ENCODE measurements around the gene PARVA. TPM values are rescaled to one million over a fixed set of nuclear protein-coding genes. Genes with fewer than 3 reads are reported as not detected.

PARVA gene
- total and polyA plus RNA-seq, 4 donors, result 3.1 to 11.7 (median 11.2) TPM

- TF ChIP-seq FOXA2 (IDR thresholded peaks at IDR 0.05) (no peak), CTCF (IDR thresholded peaks at IDR 0.05; ENCODE audit: low read depth, low read length, missing input control) (no peak), HNF4G (IDR thresholded peaks at IDR 0.05) (no peak)
Measured at GRCh38 chr11:12372111-12372510, 5.3 kb upstream of the PARVA start (continued).

- H3K9ac ChIP-seq (ENCODE audit: low read depth in 1 of 2, low read length in 2 of 2), result no peak overlapping the region
- H3K27me3 ChIP-seq (ENCODE audit: control insufficient read depth in 4 of 4, insufficient read depth in 4 of 4, low read length in 3 of 4), result no peaks in the 10 kb centered on the region
- no peaks in the 10 kb centered on the region for H3K9me3 ChIP-seq (ENCODE audit: control insufficient read depth in 4 of 4, low read length in 3 of 4)
- 80% methylated on average over 7 of the region's 7 CpGs for whole genome bisulfite sequencing
- no peak overlapping the region for H3K4me3 ChIP-seq (ENCODE audit: low read depth in 1 of 3, low read length in 3 of 3)
- no peak for DNase-seq (ENCODE audit: low spot score)
- TF ChIP-seq GABPA (IDR thresholded peaks at IDR 0.05 in 1 of 2, conservative IDR thresholded peaks at IDR 0.05 in 1 of 2) (no peak), SP1 (IDR thresholded peaks at IDR 0.05) (no peak), REST (IDR thresholded peaks at IDR 0.05) (no peak)
- H3K36me3 ChIP-seq (ENCODE audit: control insufficient read depth in 4 of 4, insufficient read depth in 3 of 4, low read depth in 1 of 4, low read length in 3 of 4), result no peaks in the 10 kb centered on the region
- peaks cover 0 to 10% (median 1%) of the 10 kb centered on the region in 4 donors for H3K4me1 ChIP-seq (ENCODE audit: control insufficient read depth in 4 of 4, insufficient read depth in 4 of 4, low read length in 3 of 4)
- H3K27ac ChIP-seq (ENCODE audit: low read depth in 1 of 2, low read length in 2 of 2), result no peak overlapping the region
Measured at GRCh38 chr11:12375720-12376119, 1.7 kb upstream of the PARVA start.

- Histone ChIP-seq H3K27ac (ENCODE audit: low read depth in 1 of 2, low read length in 2 of 2) (peak overlapping the region; percentile 91 to 93), H3K4me1 (ENCODE audit: control insufficient read depth in 4 of 4, insufficient read depth in 4 of 4, low read length in 3 of 4) (peaks cover 0 to 10% (median 1%) of the 10 kb centered on the region in 4 donors), H3K36me3 (ENCODE audit: control insufficient read depth in 4 of 4, insufficient read depth in 3 of 4, low read depth in 1 of 4, low read length in 3 of 4) (peaks cover 0 to 4% (median 0%) of the 10 kb centered on the region in 4 donors), H3K9me3 (ENCODE audit: control insufficient read depth in 4 of 4, low read length in 3 of 4) (no peaks in the 10 kb centered on the region), H3K9ac (ENCODE audit: low read depth in 1 of 2, low read length in 2 of 2) (peak overlapping the region in 1 of 2 donors; percentile 73), H3K27me3 (ENCODE audit: control insufficient read depth in 4 of 4, insufficient read depth in 4 of 4, low read length in 3 of 4) (no peaks in the 10 kb centered on the region), H3K4me3 (ENCODE audit: low read depth in 1 of 3, low read length in 3 of 3) (no peak overlapping the region)
- 79% methylated on average over 14 of the region's 14 CpGs for WGBS
- no peak for DNase-seq (ENCODE audit: low spot score)
- TF ChIP-seq FOXA2 (IDR thresholded peaks at IDR 0.05) (no peak), MAX (IDR thresholded peaks at IDR 0.05) (peak; percentile 10), CTCF (IDR thresholded peaks at IDR 0.05; ENCODE audit: low read depth, low read length, missing input control) (no peak)
Measured at GRCh38 chr11:12376259-12377081, 901 bp upstream of the PARVA start.

Measured in liver (tissue), 9 donors.